Uterus (tissue), 4 donors: ENCODE measurements around the gene NUDT5. TPM values are rescaled to one million over a fixed set of nuclear protein-coding genes. Genes with fewer than 3 reads are reported as not detected.

Source experiments
- DNase-seq, 2 donors: peaks; one replicate each; pipeline ENCODE4 v3.0.0-alpha.2; 2019 to 2020
- H3K27ac ChIP-seq, 2 donors: fragments of 200-600 bp; sonication (generic); 1 replicate in 1 of 2; 2 replicates in 1 of 2; pipeline ENCODE4 v1.5.1; 2016 to 2018
- H3K27me3 ChIP-seq, 2 donors: fragments of 200-600 bp; sonication (generic); one replicate each; pipeline ENCODE4 v1.5.1; 2018 to 2019; ENCODE audit warnings: control low read depth in 1 of 2
- H3K36me3 ChIP-seq, 2 donors: fragments of 200-600 bp; sonication (generic); one replicate each; pipeline ENCODE4 v1.5.1; 2019; ENCODE audit warnings: control low read depth in 1 of 2
- H3K4me1 ChIP-seq, 2 donors: fragments of 200-600 bp; sonication (generic); one replicate each; pipeline ENCODE4 v1.5.1; 2018 to 2019; ENCODE audit warnings: control low read depth in 1 of 2
- H3K4me3 ChIP-seq, 2 donors: fragments of 200-600 bp; sonication (generic); 1 replicate in 1 of 2; 2 replicates in 1 of 2; pipeline ENCODE4 v1.5.1; 2018 to 2019; ENCODE audit warnings: mild to moderate bottlenecking in 1 of 2
- H3K9me3 ChIP-seq, 2 donors: fragments of 200-600 bp; sonication (generic); one replicate each; pipeline ENCODE4 v1.5.1; 2019; ENCODE audit warnings: control low read depth in 1 of 2
- POLR2A ChIP-seq, 2 donors: fragments of 450-650 bp; IDR thresholded peaks; one replicate each; pipeline ENCODE4 v1.6.1; 2016; ENCODE audit warnings: antibody characterized with exemption in 2 of 2, mild to moderate bottlenecking in 1 of 2, moderate library complexity in 1 of 2
- intact Hi-C: fragments of 100-400 bp; cut with DNase I; formaldehyde crosslinking; loops from one replicate; pipeline ENCODE4 v1.15.1; 2023; ENCODE audit warnings: low total_unique reads
- total RNA-seq, 4 donors: library from RNA; depleted of rRNA in 3 of 4; stranded (reverse); fragments of >200 nt in 3 of 4; gene quantifications; one replicate each; pipeline versions ENCODE4 v1.1.0 to v1.2.4, GENCODE V29; 2014 to 2023
- TF ChIP-seq, protein P1 (sequence below), 4 experiments: fragments of 200-600 bp in 2 of 4; fragments of 450-650 bp in 2 of 4; sonication (generic) in 2 of 4; IDR thresholded peaks; one replicate each; pipeline ENCODE4 v1.5.1; 2016 to 2019; ENCODE audit warnings: antibody characterized with exemption in 4 of 4, mild to moderate bottlenecking in 2 of 4, moderate library complexity in 1 of 4
- donor health status: DM: yes; HTN: yes; CAD: no.

NUDT5 gene
- 10 to 100 TPM; 15.6 to 39.0 (median 33.8) TPM for total RNA-seq

DNA sequence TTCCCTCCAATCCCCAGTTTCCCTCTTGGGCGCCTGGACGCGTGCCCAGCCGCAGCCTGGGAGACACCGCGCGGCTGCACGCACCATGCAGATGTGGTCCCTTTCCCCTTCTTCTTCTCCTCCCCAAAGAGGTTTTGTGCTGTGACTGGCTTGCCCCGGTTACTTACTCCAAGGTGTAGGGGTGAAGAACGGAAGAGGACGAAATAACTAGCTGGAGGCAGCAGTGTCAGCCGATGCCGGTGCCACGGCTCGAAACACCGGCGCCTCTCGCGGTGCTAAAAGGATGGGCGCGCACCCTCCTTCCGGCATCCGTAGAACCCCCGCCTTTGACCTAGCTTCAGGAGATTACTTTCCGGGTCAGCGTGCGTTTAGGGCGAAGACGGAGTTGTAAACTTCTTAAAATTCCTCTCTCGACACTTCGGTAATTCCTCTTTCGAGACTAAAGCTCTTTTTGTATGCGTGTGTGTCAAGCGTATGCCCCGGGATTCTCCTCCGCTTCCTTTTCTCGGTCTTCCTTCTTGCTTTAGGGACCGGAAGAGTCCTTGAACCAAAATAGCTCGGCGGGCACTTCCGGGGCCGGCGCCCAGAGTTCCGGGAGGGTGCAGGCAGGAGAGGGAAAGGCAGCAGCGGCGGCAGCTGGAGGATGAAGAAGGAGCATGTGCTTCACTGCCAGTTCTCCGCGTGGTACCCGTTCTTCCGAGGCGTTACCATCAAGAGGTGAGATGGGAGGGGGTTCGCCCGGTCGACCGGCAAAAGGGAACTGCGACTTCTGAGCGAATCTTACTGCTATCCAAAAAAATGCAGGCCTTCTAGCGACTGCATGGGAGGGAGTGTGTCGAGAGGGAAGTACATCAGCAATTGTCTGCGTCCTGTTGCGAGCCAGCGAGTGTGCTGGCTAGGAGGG, at the start of gene NUDT5, which contains the start of gene CDC123:
Gene NUDT5, minus strand, starts transcription at position 289 of the 904 bp plus-strand sequence. CDS start 9,600 bp downstream, outside the sequence.
Gene CDC123, plus strand, starts transcription at position 586 of the 904 bp plus-strand sequence. Its CDS starts 58 bp downstream, at position 644.
- Histone ChIP-seq H3K27me3 (no peaks in the 10 kb centered on the region), H3K27ac (peak within 1 kb of the TSS; percentile 95 to 97), H3K4me3 (peak within 1 kb of the TSS; percentile 88 to 89), H3K36me3 (no peaks in the 10 kb centered on the region), H3K9me3 (no peaks in the 10 kb centered on the region), H3K4me1 (peaks cover 0 to 11% of the 10 kb centered on the region in 2 donors)
- TF ChIP-seq, protein P1, sequence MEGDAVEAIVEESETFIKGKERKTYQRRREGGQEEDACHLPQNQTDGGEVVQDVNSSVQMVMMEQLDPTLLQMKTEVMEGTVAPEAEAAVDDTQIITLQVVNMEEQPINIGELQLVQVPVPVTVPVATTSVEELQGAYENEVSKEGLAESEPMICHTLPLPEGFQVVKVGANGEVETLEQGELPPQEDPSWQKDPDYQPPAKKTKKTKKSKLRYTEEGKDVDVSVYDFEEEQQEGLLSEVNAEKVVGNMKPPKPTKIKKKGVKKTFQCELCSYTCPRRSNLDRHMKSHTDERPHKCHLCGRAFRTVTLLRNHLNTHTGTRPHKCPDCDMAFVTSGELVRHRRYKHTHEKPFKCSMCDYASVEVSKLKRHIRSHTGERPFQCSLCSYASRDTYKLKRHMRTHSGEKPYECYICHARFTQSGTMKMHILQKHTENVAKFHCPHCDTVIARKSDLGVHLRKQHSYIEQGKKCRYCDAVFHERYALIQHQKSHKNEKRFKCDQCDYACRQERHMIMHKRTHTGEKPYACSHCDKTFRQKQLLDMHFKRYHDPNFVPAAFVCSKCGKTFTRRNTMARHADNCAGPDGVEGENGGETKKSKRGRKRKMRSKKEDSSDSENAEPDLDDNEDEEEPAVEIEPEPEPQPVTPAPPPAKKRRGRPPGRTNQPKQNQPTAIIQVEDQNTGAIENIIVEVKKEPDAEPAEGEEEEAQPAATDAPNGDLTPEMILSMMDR (IDR thresholded peaks at IDR 0.05) = peak in 1 of 4 experiments; percentile 20
- TF ChIP-seq POLR2A (IDR thresholded peaks at IDR 0.05) = peak in 1 of 2 donors; percentile 2
- peak; percentile 80 to 86 for DNase-seq
- intact Hi-C loops = no loop called here

DNA sequence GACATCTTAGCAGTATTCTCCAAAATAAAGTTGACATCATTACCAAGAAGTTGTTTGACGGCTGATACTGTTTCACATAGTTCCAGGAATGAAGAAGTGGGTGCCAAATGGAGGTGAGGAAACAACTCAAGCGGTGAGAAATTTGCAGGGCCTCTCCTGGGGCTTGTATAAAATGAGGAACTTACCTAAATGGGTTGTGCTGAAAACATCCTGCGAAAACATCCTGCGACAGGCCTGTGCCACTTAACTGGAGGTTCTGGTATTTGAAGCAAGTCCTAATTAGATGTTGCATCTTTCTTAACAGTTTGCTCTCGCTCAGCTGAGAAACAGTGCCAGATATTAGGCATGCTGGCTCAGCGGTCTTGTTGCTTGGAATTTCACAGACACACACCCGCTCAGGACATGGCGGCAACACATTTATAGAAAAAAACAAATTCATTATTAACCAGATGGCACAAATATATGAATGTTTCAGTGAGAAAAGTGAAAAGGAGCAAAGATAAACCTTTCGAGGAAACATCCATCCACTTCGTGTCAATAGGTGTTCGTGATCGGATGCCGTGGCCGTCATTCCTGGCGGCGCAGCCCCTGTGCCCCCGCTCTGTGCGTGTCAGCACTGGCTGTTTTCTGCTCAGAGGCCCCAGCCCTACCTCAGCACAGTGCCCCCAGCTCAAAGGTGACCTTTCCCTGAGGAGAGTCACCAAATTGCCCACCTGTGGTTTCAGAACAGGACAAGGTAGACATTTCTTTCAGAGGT, 48.4 kb upstream of the NUDT5 start:
- TF ChIP-seq POLR2A (IDR thresholded peaks at IDR 0.05) = no peak
- TF ChIP-seq, protein P1 (IDR thresholded peaks at IDR 0.05) = no peak
- Histone ChIP-seq H3K36me3 (no peaks in the 10 kb centered on the region), H3K9me3 (no peaks in the 10 kb centered on the region), H3K4me3 (no peak overlapping the region), H3K4me1 (no peaks in the 10 kb centered on the region), H3K27me3 (no peaks in the 10 kb centered on the region), H3K27ac (no peak overlapping the region)
- intact Hi-C loops = no loop called here
- DNase-seq = no peak

DNA sequence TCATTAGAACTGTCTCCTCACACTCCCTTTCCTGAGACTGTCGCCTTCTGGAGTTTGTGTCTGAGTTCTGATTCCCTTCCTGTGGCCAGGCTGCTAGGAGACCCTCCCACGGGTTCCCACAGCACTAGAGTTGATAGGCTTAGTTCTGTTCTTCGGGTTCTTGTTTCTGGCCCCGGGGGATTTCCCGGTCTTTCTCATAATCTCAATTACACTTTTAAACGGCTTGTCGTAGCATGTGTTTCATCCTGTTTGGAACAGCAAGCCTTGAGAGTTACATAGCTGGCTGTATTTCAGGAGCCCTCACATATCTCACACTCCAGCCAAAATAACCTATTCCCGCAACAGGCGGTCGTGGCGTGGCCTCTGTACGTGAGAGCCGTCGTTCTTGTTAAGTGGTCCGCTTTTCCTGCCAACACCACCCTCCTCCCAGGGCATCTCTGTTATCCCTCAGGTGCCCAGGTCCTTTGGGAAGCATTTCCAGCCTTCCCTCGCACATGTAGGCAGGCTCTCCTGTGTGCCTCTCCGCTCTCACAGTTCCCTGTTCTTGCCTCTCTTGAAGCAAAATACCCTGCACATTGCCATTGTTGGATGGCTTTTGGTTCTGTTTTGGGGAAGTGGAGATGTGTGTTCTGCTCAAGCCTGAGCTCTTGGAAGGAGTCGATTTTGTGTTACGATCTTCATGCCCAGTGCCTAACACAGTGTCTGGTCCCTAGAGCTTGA, 46.3 kb upstream of the NUDT5 start:
- H3K4me3 ChIP-seq = no peak overlapping the region
- H3K4me1 ChIP-seq = no peaks in the 10 kb centered on the region
- intact Hi-C loops = no loop called here
- no peaks in the 10 kb centered on the region for H3K9me3 ChIP-seq
- no peaks in the 10 kb centered on the region for H3K36me3 ChIP-seq
- H3K27me3 ChIP-seq = no peaks in the 10 kb centered on the region
- H3K27ac ChIP-seq = peak overlapping the region in 1 of 2 donors; percentile 38
- no peak for DNase-seq
- TF ChIP-seq, protein P1 (IDR thresholded peaks at IDR 0.05) = no peak
- TF ChIP-seq POLR2A (IDR thresholded peaks at IDR 0.05) = no peak

DNA sequence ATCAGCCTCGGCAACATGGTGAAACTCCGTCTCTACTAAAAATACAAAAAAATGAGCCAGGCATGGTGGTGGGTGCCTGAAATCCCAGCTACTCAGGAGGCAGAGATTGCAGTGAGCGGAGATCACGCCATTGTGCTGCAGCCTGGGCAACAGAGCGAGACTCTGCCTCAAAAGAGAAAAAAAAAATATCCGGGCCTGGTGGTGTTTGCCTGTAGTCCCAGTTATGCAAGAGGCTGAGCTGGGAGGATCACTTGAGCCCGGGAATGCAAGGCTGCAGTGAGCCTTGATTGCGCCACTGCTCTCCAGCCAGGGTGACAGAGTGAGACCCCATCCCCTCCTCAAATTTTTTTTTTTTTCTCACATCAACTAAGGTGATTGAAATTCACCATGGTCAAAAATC, 43.1 kb upstream of the NUDT5 start:
- Histone ChIP-seq H3K27me3 (no peaks in the 10 kb centered on the region), H3K36me3 (no peaks in the 10 kb centered on the region), H3K9me3 (no peaks in the 10 kb centered on the region), H3K4me3 (no peak overlapping the region), H3K27ac (no peak overlapping the region), H3K4me1 (no peaks in the 10 kb centered on the region)
- no peak for DNase-seq
- intact Hi-C loops = no loop called here
- TF ChIP-seq POLR2A (IDR thresholded peaks at IDR 0.05) = no peak
- TF ChIP-seq, protein P1 (IDR thresholded peaks at IDR 0.05) = no peak
